PC-3 (cell line): ENCODE measurements around the gene HAVCR1. TPM values are rescaled to one million over a fixed set of nuclear protein-coding genes. Genes with fewer than 3 reads are reported as not detected.
A peak's percentile ranks its signal among the peaks of the same experiment; 100 is the strongest.

Experiments
- ATAC-seq: fragments of 200-7000 bp; cut with Tn5 transposase; 2 replicates; pipeline ENCODE4 v1.9.1; 2020; ENCODE audit warnings: mild to moderate bottlenecking, moderate library complexity
- BruUV-seq: library from RNA; stranded (reverse); fragments of 400-500 nt; replicated peaks from 2 replicates; lab custom pipeline; 2021; lab: Mats Ljungman, UMichigan
- CTCF ChIA-PET: fragments of 300-600 bp; sonication (Branson Sonifier 250); formaldehyde crosslinking; loops from one replicate; lab custom pipeline; 2022; ENCODE audit warnings: antibody characterized with exemption; lab: Charles Lee
- POLR2A ChIA-PET: fragments of 300-600 bp; sonication (Branson Sonifier 250); formaldehyde crosslinking; loops from one replicate; lab custom pipeline; 2022; ENCODE audit warnings: antibody characterized with exemption; ENCODE audit not compliant: unreplicated experiment; lab: Charles Lee
- DNase-seq: peaks from one replicate; pipeline ENCODE4 v3.0.0-alpha.2; 2015
- H2AFZ ChIP-seq: fragments of 300-600 bp; sonication (generic); 2 replicates; pipeline ENCODE4 v1.6.0; 2016; ENCODE audit warnings: antibody characterized with exemption, low read length
- H3F3A ChIP-seq: fragments of 300-600 bp; sonication (generic); one replicate; pipeline ENCODE4 v1.6.0; 2017; ENCODE audit warnings: antibody characterized with exemption, low read length, control low read depth, mild to moderate bottlenecking; ENCODE audit not compliant: unreplicated experiment
- H3K27ac ChIP-seq: fragments of 300-600 bp; sonication (generic); 2 replicates; pipeline ENCODE4 v1.5.1; 2016; ENCODE audit warnings: mild to moderate bottlenecking, low read length
- H3K27me3 ChIP-seq: fragments of 300-600 bp; sonication (generic); 2 replicates; pipeline ENCODE4 v1.6.1; 2016; ENCODE audit warnings: low read length, mixed read lengths
- H3K36me3 ChIP-seq: fragments of 300-600 bp; sonication (generic); 2 replicates; pipeline ENCODE4 v1.6.1; 2016; ENCODE audit warnings: low read depth, mixed run types, low read length, mixed read lengths
- H3K4me1 ChIP-seq: fragments of 300-600 bp; sonication (generic); 2 replicates; pipeline ENCODE4 v1.5.1; 2016; ENCODE audit warnings: low read length; ENCODE audit not compliant: insufficient read depth
- H3K4me2 ChIP-seq: fragments of 300-600 bp; sonication (generic); 2 replicates; pipeline ENCODE4 v1.6.0; 2016; ENCODE audit warnings: low read length
- H3K4me3 ChIP-seq: fragments of 300-600 bp; sonication (generic); 2 replicates; pipeline ENCODE4 v1.5.1; 2016; ENCODE audit warnings: mild to moderate bottlenecking, low read length, mixed read lengths
- H3K79me2 ChIP-seq: fragments of 300-600 bp; sonication (generic); 2 replicates; pipeline ENCODE4 v1.6.1; 2017; ENCODE audit warnings: low read length, mixed read lengths
- H3K9ac ChIP-seq: fragments of 300-600 bp; sonication (generic); 2 replicates; pipeline ENCODE4 v1.6.0; 2016; ENCODE audit warnings: mild to moderate bottlenecking, low read length
- H3K9me2 ChIP-seq: fragments of 300-600 bp; sonication (generic); replicated peaks from 2 replicates; pipeline ENCODE4 v1.6.1; 2016; ENCODE audit warnings: mixed run types, low read length, mixed read lengths
- H3K9me3 ChIP-seq: fragments of 300-600 bp; sonication (generic); 2 replicates; pipeline ENCODE4 v1.6.1; 2016; ENCODE audit warnings: low read length, mixed read lengths
- H4K20me1 ChIP-seq: fragments of 300-600 bp; sonication (generic); 2 replicates; pipeline ENCODE4 v1.6.1; 2016; ENCODE audit warnings: low read length, mixed read lengths
- EZH2 ChIP-seq: fragments of 300-600 bp; sonication (generic); IDR thresholded peaks from one replicate; pipeline ENCODE4 v1.6.1; 2017; ENCODE audit warnings: antibody characterized with exemption, mild to moderate bottlenecking, low read length; ENCODE audit not compliant: unreplicated experiment
- EZH2phosphoT487 ChIP-seq: fragments of 300-600 bp; sonication (generic); IDR thresholded peaks from 2 replicates; pipeline ENCODE4 v1.6.1; 2018; ENCODE audit warnings: mild to moderate bottlenecking, antibody characterized with exemption, low read length, borderline replicate concordance
- intact Hi-C: fragments of 100-400 bp; cut with micrococcal nuclease; formaldehyde crosslinking; loops from 2 replicates; pipeline ENCODE4 v1.9.0; 2023
- total RNA-seq: library from RNA; depleted of rRNA; stranded (reverse); fragments of >200 nt; gene quantifications from 2 replicates; pipeline ENCODE4 v1.2.3, GENCODE V29; 2014
- TF ChIP-seq, protein P1 (sequence below): fragments of 300-600 bp; sonication (generic); conservative IDR thresholded peaks from 2 replicates; pipeline ENCODE4 v1.5.1; 2017; ENCODE audit warnings: antibody characterized with exemption, low read depth, mild to moderate bottlenecking, low read length

HAVCR1 gene
- total RNA-seq, 1 experiment from 2014 or later = not detected

DNA sequence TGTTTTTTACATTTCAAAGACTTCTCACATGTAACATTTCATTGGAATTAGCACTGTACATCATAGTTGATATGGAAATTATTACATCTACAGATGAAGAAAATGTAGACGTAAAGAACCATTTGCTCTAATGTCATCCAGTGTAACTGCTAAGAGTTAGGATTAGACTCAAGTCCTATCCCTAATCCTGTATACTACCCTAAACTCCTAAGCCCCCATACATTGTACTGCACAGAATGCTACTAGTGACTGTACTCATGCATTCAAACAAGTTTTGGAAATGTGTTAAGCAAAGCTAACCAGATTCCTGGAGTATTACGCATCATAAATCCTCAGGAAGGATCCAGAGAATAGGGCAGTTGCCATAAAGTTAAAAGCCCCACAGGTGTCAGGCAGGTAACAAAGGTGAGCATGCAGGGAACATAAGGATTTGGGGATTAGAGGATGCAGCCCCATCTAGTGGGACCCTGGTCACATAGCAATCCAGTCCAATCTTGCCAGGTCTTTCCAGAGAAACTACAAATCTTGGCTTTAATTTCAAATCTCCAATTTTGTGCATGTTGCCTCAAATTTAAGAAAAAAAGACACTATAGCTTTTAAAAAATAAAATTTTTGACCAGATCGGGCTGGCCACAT is 32.0 kb downstream of the HAVCR1 start:
- Histone ChIP-seq H3K79me2 (no peaks in the 10 kb centered on the region), H3K9ac (no peak overlapping the region), H3K4me2 (no peak overlapping the region), H3K27me3 (peaks cover 31% of the 10 kb centered on the region), H3F3A (no peaks in the 10 kb centered on the region), H2AFZ (no peak overlapping the region), H3K4me3 (no peak overlapping the region), H4K20me1 (no peaks in the 10 kb centered on the region), H3K9me2 (no peaks in the 10 kb centered on the region), H3K9me3 (no peaks in the 10 kb centered on the region), H3K36me3 (no peaks in the 10 kb centered on the region), H3K27ac (no peak overlapping the region), H3K4me1 (peaks cover 30% of the 10 kb centered on the region)
- BruUV-seq = no TSS peak
- POLR2A ChIA-PET = no interaction called here
- ATAC-seq (peak; percentile 47), DNase-seq (peak; percentile 85)
- no peak for TF ChIP-seq EZH2
- TF ChIP-seq, protein P1, sequence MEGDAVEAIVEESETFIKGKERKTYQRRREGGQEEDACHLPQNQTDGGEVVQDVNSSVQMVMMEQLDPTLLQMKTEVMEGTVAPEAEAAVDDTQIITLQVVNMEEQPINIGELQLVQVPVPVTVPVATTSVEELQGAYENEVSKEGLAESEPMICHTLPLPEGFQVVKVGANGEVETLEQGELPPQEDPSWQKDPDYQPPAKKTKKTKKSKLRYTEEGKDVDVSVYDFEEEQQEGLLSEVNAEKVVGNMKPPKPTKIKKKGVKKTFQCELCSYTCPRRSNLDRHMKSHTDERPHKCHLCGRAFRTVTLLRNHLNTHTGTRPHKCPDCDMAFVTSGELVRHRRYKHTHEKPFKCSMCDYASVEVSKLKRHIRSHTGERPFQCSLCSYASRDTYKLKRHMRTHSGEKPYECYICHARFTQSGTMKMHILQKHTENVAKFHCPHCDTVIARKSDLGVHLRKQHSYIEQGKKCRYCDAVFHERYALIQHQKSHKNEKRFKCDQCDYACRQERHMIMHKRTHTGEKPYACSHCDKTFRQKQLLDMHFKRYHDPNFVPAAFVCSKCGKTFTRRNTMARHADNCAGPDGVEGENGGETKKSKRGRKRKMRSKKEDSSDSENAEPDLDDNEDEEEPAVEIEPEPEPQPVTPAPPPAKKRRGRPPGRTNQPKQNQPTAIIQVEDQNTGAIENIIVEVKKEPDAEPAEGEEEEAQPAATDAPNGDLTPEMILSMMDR = peak; percentile 88
- no peak for TF ChIP-seq EZH2phosphoT487
- intact Hi-C loops = loop anchor here (2.0 to 10.0 kb wide), 3 partner anchors 132 to 225 kb away; no protein-coding TSS in a partner anchor
- CTCF ChIA-PET = no interaction called here

DNA sequence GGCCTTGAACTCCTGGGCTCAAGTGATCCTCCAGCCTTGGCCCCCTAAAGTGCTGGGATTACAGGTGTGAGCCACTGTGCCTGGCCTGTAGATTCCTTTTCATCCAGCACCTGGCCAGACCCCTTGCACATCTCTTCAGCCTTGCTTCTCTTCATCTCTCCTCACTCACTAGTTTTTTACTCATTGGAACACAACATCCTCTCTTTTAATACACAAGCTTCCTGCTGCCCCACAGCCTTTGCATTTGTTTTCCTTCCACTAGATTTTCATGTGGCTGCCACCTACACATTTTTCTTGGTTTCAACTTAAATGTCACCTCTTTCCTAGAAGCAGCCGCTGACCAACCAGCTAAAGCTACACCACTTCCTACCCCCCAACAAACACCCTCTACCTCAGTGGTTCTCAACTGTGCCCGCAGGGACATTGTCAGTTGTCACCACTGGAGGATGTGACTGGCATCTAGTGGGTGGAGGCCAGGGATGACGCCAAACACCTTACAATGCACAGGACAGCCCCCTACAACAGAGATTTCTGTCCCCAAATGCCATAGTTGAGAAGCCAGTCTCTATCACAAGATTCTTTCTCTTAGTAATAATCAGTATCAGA is 33.7 kb downstream of the HAVCR1 start:
- H3K4me3 ChIP-seq = no peak overlapping the region
- H2AFZ ChIP-seq = no peak overlapping the region
- H3K79me2 ChIP-seq = no peaks in the 10 kb centered on the region
- H4K20me1 ChIP-seq = no peaks in the 10 kb centered on the region
- no TSS peak for BruUV-seq
- intact Hi-C loops = loop anchor here (5.0 to 10.0 kb wide), 2 partner anchors 130 to 227 kb away; no protein-coding TSS in a partner anchor
- CTCF ChIA-PET = no interaction called here
- no peaks in the 10 kb centered on the region for H3K36me3 ChIP-seq
- no peak for TF ChIP-seq EZH2
- no peak for TF ChIP-seq EZH2phosphoT487
- TF ChIP-seq, protein P1 = no peak
- peaks cover 34% of the 10 kb centered on the region for H3K4me1 ChIP-seq
- DNase-seq (no peak), ATAC-seq (no peak)
- POLR2A ChIA-PET = no interaction called here
- no peaks in the 10 kb centered on the region for H3K9me2 ChIP-seq
- no peak overlapping the region for H3K4me2 ChIP-seq
- H3K27me3 ChIP-seq = peaks cover 19% of the 10 kb centered on the region
- H3F3A ChIP-seq = no peaks in the 10 kb centered on the region
- H3K9ac ChIP-seq = no peak overlapping the region
- no peak overlapping the region for H3K27ac ChIP-seq
- H3K9me3 ChIP-seq = no peaks in the 10 kb centered on the region
